ENCODE data around the gene ZKSCAN3.
"Not testable (repeated sequence)": the region's sequence is repeated elsewhere in the genome, so short reads cannot be mapped to it uniquely, and the experiment has no call there.

Gene ZKSCAN3

DNA sequence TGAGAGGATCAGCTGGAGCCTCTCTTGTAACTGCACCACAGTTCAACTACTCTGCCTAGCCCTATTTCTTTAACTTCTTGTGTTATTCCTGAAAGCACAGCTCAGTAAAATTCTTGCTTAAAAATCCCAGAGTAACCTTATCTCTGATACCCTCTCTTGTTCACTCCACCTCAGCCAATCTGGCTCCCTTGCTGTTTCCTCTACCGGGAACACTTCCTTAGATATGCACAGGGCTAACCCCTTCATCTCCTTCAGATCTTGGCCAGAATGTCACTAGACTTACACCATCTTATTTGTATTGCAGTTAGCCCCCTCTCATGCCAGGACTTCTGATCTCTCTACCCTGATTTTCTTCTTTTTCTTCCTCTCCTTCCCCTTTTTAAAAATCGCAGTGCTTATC is 2.6 kb upstream of the ZKSCAN3 start:
- no peak for TF ChIP-seq POLR2AphosphoS5 (IDR thresholded peaks at IDR 0.05; ENCODE audit: low read depth, low read length)
- TF ChIP-seq POLR2A (IDR thresholded peaks at IDR 0.05; ENCODE audit: low read depth, low read length), result no peak
- TF ChIP-seq TAF1 (IDR thresholded peaks at IDR 0.05; ENCODE audit: borderline replicate concordance, low read depth, low read length), result no peak
- FAIRE-seq (no peak), DNase-seq (ENCODE audit: insufficient read length) (no peak)

DNA sequence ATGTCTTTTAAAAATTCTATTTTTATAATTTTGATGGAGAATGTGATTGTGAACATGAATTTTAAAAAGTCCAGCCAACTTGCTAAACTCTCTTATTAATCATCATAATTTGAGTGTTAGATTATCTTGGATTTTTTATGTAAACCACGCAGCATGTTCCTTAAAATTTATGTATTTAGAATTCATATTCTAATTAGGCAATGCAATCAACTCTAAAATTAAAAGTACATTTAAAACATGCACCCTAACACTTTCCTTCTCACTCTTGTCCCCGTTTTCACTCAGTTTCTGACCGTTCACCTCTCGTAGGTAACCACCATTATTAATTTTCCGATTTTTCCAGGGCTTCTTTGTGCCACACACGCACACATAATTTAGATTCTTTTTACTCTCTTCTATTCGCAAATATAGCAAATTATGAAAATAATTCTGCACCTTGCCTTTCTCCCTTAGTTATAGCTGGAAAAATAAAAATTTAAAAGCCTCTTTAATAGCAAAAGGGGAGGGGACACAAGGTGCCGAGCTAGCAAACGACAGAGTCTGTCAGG is 329 bp upstream of the ZKSCAN3 start:
- TF ChIP-seq POLR2A (IDR thresholded peaks at IDR 0.05; ENCODE audit: low read depth, low read length) (no peak), POLR2AphosphoS5 (IDR thresholded peaks at IDR 0.05; ENCODE audit: low read depth, low read length) (no peak), TAF1 (IDR thresholded peaks at IDR 0.05; ENCODE audit: borderline replicate concordance, low read depth, low read length) (no peak)
- FAIRE-seq (no peak), DNase-seq (ENCODE audit: insufficient read length) (no peak)

DNA sequence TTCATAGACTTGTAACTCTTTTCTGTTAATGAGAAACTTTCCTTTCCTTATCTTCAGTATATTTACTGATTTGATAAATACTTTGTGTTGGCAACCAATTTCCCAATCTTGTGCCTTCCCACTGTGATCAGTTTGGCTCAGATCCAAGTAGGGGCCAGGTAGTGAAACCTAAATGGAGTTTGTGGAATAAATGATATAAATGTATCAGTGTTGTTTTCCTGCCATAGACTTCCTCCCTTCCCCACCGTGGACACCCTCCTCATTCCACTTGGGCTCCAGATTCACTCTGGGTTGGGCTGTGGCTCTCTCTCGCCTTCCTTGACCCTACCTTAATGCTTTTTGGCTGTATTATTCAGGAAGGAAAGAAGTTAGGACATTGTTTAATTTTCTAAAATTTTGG is 1.3 kb downstream of the ZKSCAN3 start:
- DNase-seq (ENCODE audit: insufficient read length) (no peak), FAIRE-seq (no peak)
- TF ChIP-seq TAF1 (IDR thresholded peaks at IDR 0.05; ENCODE audit: borderline replicate concordance, low read depth, low read length) (no peak), POLR2AphosphoS5 (IDR thresholded peaks at IDR 0.05; ENCODE audit: low read depth, low read length) (no peak), POLR2A (IDR thresholded peaks at IDR 0.05; ENCODE audit: low read depth, low read length) (no peak)

DNA sequence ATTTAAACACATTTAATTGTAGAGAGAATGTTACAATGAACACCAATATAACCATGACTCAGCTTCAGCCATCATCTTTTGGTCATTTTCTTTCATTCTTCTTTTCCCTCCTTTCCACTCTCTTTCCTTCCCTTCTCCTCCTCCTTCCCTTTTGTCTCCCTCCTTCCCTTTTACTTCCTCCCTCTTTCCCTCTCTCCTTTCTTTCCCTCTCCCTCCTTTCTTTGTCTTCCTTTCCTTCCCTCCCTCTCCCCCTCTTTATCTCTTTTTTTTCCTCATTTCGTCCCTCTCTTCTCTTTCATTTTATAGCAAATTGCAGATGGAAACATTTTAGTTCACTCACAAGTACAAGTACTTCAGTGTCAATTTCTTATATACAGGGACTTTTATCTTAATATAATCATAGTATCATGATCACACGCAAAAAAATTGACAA is 1.8 kb downstream of the ZKSCAN3 start:
- no peak for FAIRE-seq
- no peak for DNase-seq (ENCODE audit: insufficient read length)
- TF ChIP-seq POLR2AphosphoS5 (IDR thresholded peaks at IDR 0.05; ENCODE audit: low read depth, low read length) (no peak), POLR2A (IDR thresholded peaks at IDR 0.05; ENCODE audit: low read depth, low read length) (no peak), TAF1 (IDR thresholded peaks at IDR 0.05; ENCODE audit: borderline replicate concordance, low read depth, low read length) (no peak)

DNA sequence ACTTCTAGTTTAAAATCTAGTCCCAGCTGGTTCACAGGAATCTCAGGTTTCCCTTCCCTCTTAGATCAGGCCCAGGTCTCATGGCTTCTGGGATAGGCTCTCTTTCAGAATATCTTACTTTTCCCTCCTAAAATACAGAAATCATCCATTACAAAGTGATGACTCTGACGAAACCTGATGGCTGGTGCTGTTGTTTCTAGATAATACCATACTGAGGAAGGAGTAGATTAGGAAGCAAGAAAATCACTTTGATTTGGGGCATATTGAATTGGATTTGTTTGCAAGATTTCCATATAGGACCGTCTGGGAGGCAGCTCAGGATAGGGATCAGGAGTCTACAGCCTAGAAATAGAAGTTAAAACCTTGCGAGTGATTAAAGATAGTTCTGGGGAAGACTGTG is 3.6 kb downstream of the ZKSCAN3 start:
- FAIRE-seq, result no peak

DNA sequence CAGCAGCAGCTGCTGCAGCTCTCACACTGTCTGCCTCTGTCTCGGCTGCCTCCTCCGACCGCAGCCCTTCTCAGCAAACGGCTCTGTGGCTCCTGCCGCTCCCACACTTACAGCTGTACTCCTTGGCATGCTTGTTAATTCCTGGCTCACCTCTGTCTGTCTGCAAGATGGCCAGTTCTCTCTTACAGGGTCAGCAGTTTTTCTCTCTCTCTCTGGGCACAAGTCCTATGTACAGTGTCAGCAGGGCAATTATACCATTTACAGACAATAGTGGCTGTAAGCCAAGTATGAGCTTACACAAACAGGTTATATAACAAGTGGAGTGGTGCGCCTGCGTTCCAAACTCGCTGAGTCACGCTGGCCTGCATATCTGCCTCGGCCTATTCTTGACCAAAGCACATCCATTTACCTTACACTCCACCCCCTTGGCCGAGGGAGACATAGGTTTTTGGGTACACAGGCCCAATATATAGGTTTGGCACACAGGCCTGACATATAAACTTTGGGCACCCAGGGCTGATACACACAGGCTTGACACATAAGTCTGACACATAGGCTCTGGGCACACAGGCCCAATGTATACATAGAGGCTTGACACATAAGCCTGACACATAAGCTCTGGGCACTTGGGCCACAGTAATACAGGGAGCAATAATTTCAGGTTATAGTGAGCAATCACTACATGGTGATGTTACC is 4.4 kb downstream of the ZKSCAN3 start:
- FAIRE-seq, result no peak
- TF ChIP-seq POLR2A (IDR thresholded peaks at IDR 0.05; ENCODE audit: low read depth, low read length) (no peak), POLR2AphosphoS5 (IDR thresholded peaks at IDR 0.05; ENCODE audit: low read depth, low read length) (no peak), TAF1 (IDR thresholded peaks at IDR 0.05; ENCODE audit: borderline replicate concordance, low read depth, low read length) (no peak)
- DNase-seq (ENCODE audit: insufficient read length), result no peak

More for the DNA sequence above, 3.6 kb downstream of the ZKSCAN3 start:
- no peak for DNase-seq (ENCODE audit: insufficient read length)
- no peak for TF ChIP-seq TAF1 (IDR thresholded peaks at IDR 0.05; ENCODE audit: borderline replicate concordance, low read depth, low read length)
- no peak for TF ChIP-seq POLR2A (IDR thresholded peaks at IDR 0.05; ENCODE audit: low read depth, low read length)
- no peak for TF ChIP-seq POLR2AphosphoS5 (IDR thresholded peaks at IDR 0.05; ENCODE audit: low read depth, low read length)

DNA sequence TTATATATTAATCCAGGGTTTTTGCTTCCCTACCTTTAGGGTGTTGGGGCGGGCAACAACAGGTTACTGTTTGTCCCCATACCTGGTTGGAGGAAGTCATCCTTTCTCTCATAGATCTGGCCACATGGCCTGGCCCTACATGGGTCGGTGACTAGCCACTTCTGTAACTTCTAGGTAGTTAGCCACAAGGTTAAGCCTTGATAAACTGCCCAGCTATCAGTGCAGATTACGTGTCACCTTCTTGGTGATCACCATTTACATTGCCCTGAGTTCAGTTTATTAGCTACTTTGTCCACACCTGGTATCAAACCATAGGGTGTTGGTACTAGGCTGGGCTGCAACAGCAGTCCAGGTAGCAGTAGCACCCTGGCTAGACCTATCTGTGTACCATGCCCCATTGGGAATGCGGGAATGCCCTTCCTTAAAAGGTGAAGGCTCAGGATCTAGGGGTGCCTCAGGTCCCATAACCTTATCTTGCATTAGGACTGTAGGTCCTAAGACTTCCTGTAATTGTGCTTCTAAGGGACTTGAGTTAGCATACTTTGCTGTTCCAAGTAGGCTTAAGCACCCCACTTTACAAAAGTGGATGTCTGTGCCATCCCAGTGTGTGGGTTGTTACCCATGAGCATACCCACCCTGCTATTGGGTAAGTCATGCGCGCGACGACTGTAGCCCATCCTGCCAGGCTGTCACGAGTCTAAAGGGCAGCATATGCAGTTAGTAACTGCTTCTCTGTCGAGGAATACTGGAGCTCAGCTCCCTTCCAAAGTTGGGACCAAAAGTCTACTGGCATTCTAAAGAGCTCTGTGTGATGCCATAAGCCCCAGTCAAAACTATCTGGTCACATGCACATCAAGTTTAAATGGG is 5.2 kb downstream of the ZKSCAN3 start:
- TF ChIP-seq POLR2AphosphoS5 (IDR thresholded peaks at IDR 0.05; ENCODE audit: low read depth, low read length) (no peak), TAF1 (IDR thresholded peaks at IDR 0.05; ENCODE audit: borderline replicate concordance, low read depth, low read length) (no peak)
- FAIRE-seq (no peak), DNase-seq (ENCODE audit: insufficient read length) (no peak)

DNA sequence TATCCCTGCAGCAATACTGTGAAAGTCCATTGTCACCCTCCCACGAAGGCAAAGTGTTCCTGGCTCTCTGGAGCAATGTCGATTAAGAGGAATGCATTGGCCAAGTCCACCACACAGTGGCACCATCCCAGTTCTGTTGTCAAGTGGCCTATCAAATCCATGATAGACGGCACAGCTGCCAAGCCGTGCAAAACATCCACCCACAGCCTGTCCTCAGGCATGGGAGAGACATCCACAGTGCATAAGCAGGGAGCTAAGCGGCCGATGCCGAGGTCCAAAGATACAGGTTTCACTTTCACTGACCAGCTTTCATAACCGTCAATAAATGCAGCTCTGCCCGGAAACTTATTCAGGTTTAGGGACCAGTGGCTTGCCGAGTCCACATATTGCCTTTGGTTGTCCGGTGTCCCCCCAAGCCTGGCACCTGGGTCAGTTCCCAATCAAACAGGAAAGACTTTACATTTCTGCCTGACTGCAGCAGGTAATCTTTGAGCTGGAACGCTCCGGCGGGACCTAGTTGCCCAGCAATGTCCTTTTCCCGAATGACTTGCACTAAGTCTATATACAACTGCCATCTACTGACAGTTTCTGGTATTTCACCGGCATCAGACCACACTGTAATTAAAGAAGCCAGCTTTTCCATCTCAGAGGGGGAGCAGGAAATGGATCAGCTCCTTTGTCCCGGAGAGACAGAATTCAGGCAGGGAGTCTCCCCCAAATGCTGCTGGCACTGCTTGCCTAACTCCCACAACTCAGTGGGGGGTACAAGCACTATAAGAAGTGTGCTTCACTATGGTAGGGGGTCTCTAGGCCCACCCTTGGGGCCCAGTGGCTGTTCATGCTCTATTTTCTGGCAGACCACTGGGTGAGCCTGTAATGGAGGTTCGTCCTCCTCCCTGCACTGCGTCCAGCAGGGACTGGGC is 6.3 kb downstream of the ZKSCAN3 start:
- TF ChIP-seq POLR2A (IDR thresholded peaks at IDR 0.05; ENCODE audit: low read depth, low read length) (no peak), TAF1 (IDR thresholded peaks at IDR 0.05; ENCODE audit: borderline replicate concordance, low read depth, low read length) (no peak), POLR2AphosphoS5 (IDR thresholded peaks at IDR 0.05; ENCODE audit: low read depth, low read length) (no peak)
- FAIRE-seq (peak; percentile 79), DNase-seq (ENCODE audit: insufficient read length) (peak; percentile 38)

DNA sequence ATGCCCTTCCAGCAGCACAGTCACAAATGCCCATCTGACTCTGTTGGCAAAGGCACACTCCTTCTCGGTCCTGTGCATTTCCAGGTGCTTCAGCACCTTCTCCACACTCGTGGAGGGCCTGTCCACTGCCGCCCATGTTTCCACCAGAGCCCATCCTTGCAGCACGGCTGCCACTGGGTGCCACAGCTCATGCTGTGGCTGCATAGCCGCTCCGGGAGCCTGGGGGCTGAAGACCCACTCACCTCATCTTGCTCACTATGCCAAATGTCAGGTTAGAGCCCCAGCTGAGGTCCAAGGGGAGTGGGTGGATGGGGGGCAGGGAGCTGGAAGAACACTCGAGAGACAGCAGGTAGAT is 6.9 kb downstream of the ZKSCAN3 start:
- DNase-seq (ENCODE audit: insufficient read length) (no peak), FAIRE-seq (no peak)
- TF ChIP-seq POLR2A (IDR thresholded peaks at IDR 0.05; ENCODE audit: low read depth, low read length) (no peak), POLR2AphosphoS5 (IDR thresholded peaks at IDR 0.05; ENCODE audit: low read depth, low read length) (no peak), TAF1 (IDR thresholded peaks at IDR 0.05; ENCODE audit: borderline replicate concordance, low read depth, low read length) (no peak)

DNA sequence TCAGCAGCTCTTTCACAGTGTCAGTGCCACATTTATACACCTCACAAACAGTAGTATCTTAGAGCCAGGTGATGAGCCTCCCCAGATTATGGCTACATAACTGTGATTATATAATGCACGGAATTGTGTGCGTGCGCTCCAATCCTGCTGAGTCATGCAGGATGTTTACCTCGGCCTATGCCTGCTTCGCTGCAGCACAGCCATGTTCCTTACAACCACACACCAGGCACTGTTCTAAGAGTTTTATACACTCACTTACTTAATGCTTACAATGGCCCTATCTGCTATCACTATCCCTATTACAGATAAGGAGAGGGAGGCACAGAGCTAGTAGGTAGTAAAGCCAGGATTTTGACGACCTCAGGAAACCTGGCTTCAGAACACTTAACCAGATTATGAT is 7.3 kb downstream of the ZKSCAN3 start:
- TF ChIP-seq TAF1 (IDR thresholded peaks at IDR 0.05; ENCODE audit: borderline replicate concordance, low read depth, low read length) (no peak), POLR2A (IDR thresholded peaks at IDR 0.05; ENCODE audit: low read depth, low read length) (no peak), POLR2AphosphoS5 (IDR thresholded peaks at IDR 0.05; ENCODE audit: low read depth, low read length) (no peak)
- DNase-seq (ENCODE audit: insufficient read length) (no peak), FAIRE-seq (no peak)

DNA sequence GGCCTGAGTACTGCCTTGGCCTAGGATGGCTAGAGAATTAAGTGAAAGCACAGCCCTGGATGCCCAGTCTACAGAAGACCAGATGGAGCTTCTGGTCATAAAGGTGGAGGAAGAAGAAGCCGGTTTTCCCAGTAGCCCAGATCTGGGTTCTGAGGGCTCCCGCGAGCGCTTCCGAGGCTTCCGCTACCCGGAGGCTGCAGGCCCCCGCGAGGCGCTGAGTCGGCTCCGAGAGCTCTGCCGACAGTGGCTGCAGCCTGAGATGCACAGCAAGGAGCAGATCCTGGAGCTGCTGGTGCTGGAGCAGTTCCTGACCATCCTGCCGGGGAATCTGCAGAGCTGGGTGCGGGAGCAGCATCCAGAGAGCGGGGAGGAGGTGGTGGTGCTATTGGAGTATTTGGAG is 9.8 kb downstream of the ZKSCAN3 start:
- DNase-seq (ENCODE audit: insufficient read length), result not testable (repeated sequence)
- FAIRE-seq, result peak; percentile 33

All from GM12892 (cell line).